HFFc6 (cell line): ENCODE measurements around the gene QDPR. TPM values are rescaled to one million over a fixed set of nuclear protein-coding genes. Genes with fewer than 3 reads are reported as not detected.

Source experiments
- DNase-seq: peaks from one replicate; pipeline ENCODE4 v3.0.0-alpha.2; 2018
- H3K27ac Mint-ChIP-seq: 2 replicates; pipeline ENCODE4 v1.8.0; 2020; ENCODE audit warnings: mild to moderate bottlenecking, mixed read lengths
- H3K27me3 Mint-ChIP-seq: 2 replicates; pipeline ENCODE4 v1.8.0; 2021; ENCODE audit warnings: mild to moderate bottlenecking, moderate library complexity, mixed read lengths; ENCODE audit not compliant: insufficient read depth
- H3K36me3 Mint-ChIP-seq: 2 replicates; pipeline ENCODE4 v1.8.0; 2021; ENCODE audit warnings: low read depth, mixed read lengths
- H3K4me1 Mint-ChIP-seq: 2 replicates; pipeline ENCODE4 v1.8.0; 2020; ENCODE audit warnings: low read depth, mixed read lengths
- H3K4me3 Mint-ChIP-seq: 2 replicates; pipeline ENCODE4 v1.8.0; 2020; ENCODE audit warnings: mild to moderate bottlenecking, moderate library complexity, mixed read lengths
- H3K9me3 Mint-ChIP-seq: 2 replicates; pipeline ENCODE4 v1.8.0; 2020; ENCODE audit warnings: mild to moderate bottlenecking, mixed read lengths
- CTCF ChIP-seq: fragments of 200-600 bp; sonication (generic); IDR thresholded peaks from 2 replicates; pipeline ENCODE4 v1.5.0; 2021; ENCODE audit warnings: antibody characterized with exemption, mild to moderate bottlenecking
- total RNA-seq, 6 experiments: library from RNA; stranded (reverse); fragmentation: NEBNext Ultra II Directional; extraction: Animal tissue kit (Norgen Biotek cat#: 25700); gene quantifications; 2 replicates in 1 of 6; 3 replicates in 5 of 6; pipeline ENCODE4 v1.2.3, GENCODE V29; 2021

The QDPR gene
- total RNA-seq, 6 experiments from 2014 or later = 39.0 to 49.0 (median 43.6) TPM

GRCh38 chr4:17480210-17480927 is 31.5 kb downstream of the QDPR start:
- no peak for TF ChIP-seq CTCF
- H3K4me3 Mint-ChIP-seq = no peak overlapping the region
- H3K4me1 Mint-ChIP-seq = peaks cover 4% of the 10 kb centered on the region; the same call in 1 of the 2 replicates
- DNase-seq = no peak
- H3K27me3 Mint-ChIP-seq = peaks cover 2% of the 10 kb centered on the region
- no peaks in the 10 kb centered on the region for H3K9me3 Mint-ChIP-seq
- no peak overlapping the region for H3K27ac Mint-ChIP-seq
- peaks cover 6% of the 10 kb centered on the region; the same call in 1 of the 2 replicates for H3K36me3 Mint-ChIP-seq

GRCh38 chr4:17477774-17478472 is 34.0 kb downstream of the QDPR start:
- Mint-ChIP-seq H3K27me3 (peaks cover 2% of the 10 kb centered on the region; the same call in 1 of the 2 replicates), H3K4me1 (peaks cover 6% of the 10 kb centered on the region; the same call in 1 of the 2 replicates), H3K4me3 (no peak overlapping the region), H3K36me3 (no peaks in the 10 kb centered on the region), H3K9me3 (no peaks in the 10 kb centered on the region), H3K27ac (no peak overlapping the region)
- TF ChIP-seq CTCF = no peak
- DNase-seq = no peak

GRCh38 chr4:17476853-17477252 is 35.0 kb downstream of the QDPR start:
- no peak overlapping the region for H3K27ac Mint-ChIP-seq
- H3K4me3 Mint-ChIP-seq = no peak overlapping the region
- peaks cover 6% of the 10 kb centered on the region; the same call in 1 of the 2 replicates for H3K4me1 Mint-ChIP-seq
- TF ChIP-seq CTCF = no peak
- peaks cover 2% of the 10 kb centered on the region; the same call in 1 of the 2 replicates for H3K27me3 Mint-ChIP-seq
- H3K36me3 Mint-ChIP-seq = no peaks in the 10 kb centered on the region
- no peak for DNase-seq
- H3K9me3 Mint-ChIP-seq = no peaks in the 10 kb centered on the region

DNA sequence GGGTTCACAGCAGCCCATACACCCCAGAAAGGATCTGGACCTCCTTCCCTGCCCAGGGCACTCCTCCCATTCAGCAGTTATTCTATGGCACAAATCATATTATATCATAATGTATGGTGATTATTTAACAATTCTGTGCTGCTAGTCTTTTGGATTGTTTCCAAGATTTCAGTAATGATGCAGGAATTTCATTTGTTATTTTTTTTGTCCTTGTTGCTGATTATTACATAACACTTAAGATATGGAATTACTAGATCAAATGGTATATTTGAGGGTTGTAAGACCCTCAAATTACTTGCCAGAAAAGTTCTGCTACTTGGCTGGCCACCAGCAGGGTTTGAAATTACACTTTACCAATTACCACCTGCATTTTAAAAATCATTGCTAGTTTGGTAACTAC is 36.4 kb downstream of the QDPR start:
- Mint-ChIP-seq H3K9me3 (no peaks in the 10 kb centered on the region), H3K4me1 (peaks cover 6% of the 10 kb centered on the region; the same call in 1 of the 2 replicates), H3K27ac (no peak overlapping the region), H3K36me3 (no peaks in the 10 kb centered on the region), H3K4me3 (no peak overlapping the region), H3K27me3 (peaks cover 2% of the 10 kb centered on the region; the same call in 1 of the 2 replicates)
- DNase-seq = no peak
- no peak for TF ChIP-seq CTCF

GRCh38 chr4:17469931-17470674 is 41.8 kb downstream of the QDPR start:
- H3K27ac Mint-ChIP-seq = no peak overlapping the region
- H3K27me3 Mint-ChIP-seq = peaks cover 2% of the 10 kb centered on the region
- H3K4me1 Mint-ChIP-seq = no peaks in the 10 kb centered on the region
- no peaks in the 10 kb centered on the region for H3K9me3 Mint-ChIP-seq
- no peaks in the 10 kb centered on the region for H3K36me3 Mint-ChIP-seq
- H3K4me3 Mint-ChIP-seq = no peak overlapping the region
- no peak for TF ChIP-seq CTCF
- peak; percentile 35 for DNase-seq
